K562 (cell line): ENCODE results near the gene SOX30. TPM values are rescaled to one million over a fixed set of nuclear protein-coding genes. Genes with fewer than 3 reads are reported as not detected.

Experiments used
- ATAC-seq: fragments of 200-7000 bp; cut with Tn5 transposase; 3 replicates; pipeline ENCODE4 v1.9.1; 2020; ENCODE audit warnings: moderate library complexity
- BruUV-seq: library from RNA; stranded (reverse); fragments of 400-500 nt; replicated peaks from 2 replicates; lab custom pipeline; 2021; lab: Mats Ljungman, UMichigan
- CTCF ChIA-PET: fragments of 300-600 bp; formaldehyde crosslinking; extraction: SDS; loops from one replicate; lab custom pipeline; 2021; ENCODE audit warnings: low intra/inter-chr PET ratio; lab: Yijun Ruan, JAX
- POLR2A ChIA-PET: fragments of 300-600, 350-650 bp; sonication (Branson Sonifier 250); formaldehyde crosslinking; extraction: SDS; loops from one replicate; lab custom pipeline; 2021; ENCODE audit warnings: antibody characterized with exemption, inconsistent platforms; lab: Yijun Ruan, JAX
- DNase-seq, 4 experiments: peaks; one replicate each; pipeline versions ENCODE4 v3.0.0 to v3.0.0-alpha.2; 2011 to 2018; ENCODE audit warnings: low spot score in 3 of 4, mixed read lengths in 3 of 4; ENCODE audit errors: extremely low read depth in 1 of 4
- FAIRE-seq: peaks from 2 replicates; lab custom pipeline; 2011; peaks lifted over from hg19 to GRCh38; lab: Jason Lieb, UNC
- H2AFZ ChIP-seq: 2 replicates; pipeline ENCODE4 v1.6.0; 2011; ENCODE audit warnings: low read depth, low read length, control low read depth, inconsistent platforms
- H3K27ac ChIP-seq: fragments of 200-600 bp; 3 replicates; pipeline ENCODE4 v1.8.0; 2011; ENCODE audit warnings: low read depth, mild to moderate bottlenecking, control low read depth, inconsistent platforms, low read length, moderate library complexity, mixed read lengths; ENCODE audit errors: extremely low read depth
- H3K27me3 ChIP-seq, 2 experiments: fragments of 300-600 bp in 1 of 2; 2 replicates in 1 of 2; 3 replicates in 1 of 2; pipeline versions ENCODE4 v1.6.0 to v1.8.0; 2011; ENCODE audit warnings: inconsistent platforms in 2 of 2, low read length in 2 of 2, mild to moderate bottlenecking in 1 of 2, mixed read lengths in 1 of 2, moderate library complexity in 1 of 2; ENCODE audit not compliant: control insufficient read depth in 2 of 2, insufficient read depth in 2 of 2
- H3K36me3 ChIP-seq: fragments of 300-600 bp; 3 replicates; pipeline ENCODE4 v1.8.0; 2011; ENCODE audit warnings: mild to moderate bottlenecking, low read length, inconsistent platforms; ENCODE audit not compliant: control insufficient read depth, insufficient read depth
- H3K4me1 ChIP-seq, 2 experiments: fragments of 200-600 bp in 1 of 2; replicated peaks in 1 of 2; 2 replicates in 1 of 2; 3 replicates in 1 of 2; pipeline versions ENCODE4 v1.5.1 to v1.8.0; 2011; ENCODE audit warnings: inconsistent platforms in 2 of 2, low read length in 2 of 2, mild to moderate bottlenecking in 1 of 2, mixed read lengths in 1 of 2, moderate library complexity in 1 of 2; ENCODE audit not compliant: control insufficient read depth in 2 of 2, insufficient read depth in 2 of 2
- H3K4me2 ChIP-seq: 2 replicates; pipeline ENCODE4 v1.6.1; 2011; ENCODE audit warnings: low read length, control low read depth, inconsistent platforms, mixed read lengths; ENCODE audit not compliant: insufficient read depth
- H3K4me3 ChIP-seq: fragments of 200-600 bp; sonication (generic), shearing (Covaris generic); 2 replicates; pipeline ENCODE4 v1.5.1; 2016; ENCODE audit warnings: control low read depth, inconsistent platforms
- H3K79me2 ChIP-seq: fragments of 200-600 bp; 3 replicates; pipeline ENCODE4 v1.8.0; 2011; ENCODE audit warnings: low read length, inconsistent platforms; ENCODE audit not compliant: control insufficient read depth, insufficient read depth
- H3K9ac ChIP-seq, 2 experiments: 2 replicates each; pipeline versions ENCODE4 v1.6.0 to v1.6.1; 2011; ENCODE audit warnings: low read depth in 2 of 2, low read length in 2 of 2, control low read depth in 1 of 2, inconsistent platforms in 1 of 2, mild to moderate bottlenecking in 1 of 2, mixed read lengths in 1 of 2; ENCODE audit not compliant: insufficient read depth in 1 of 2
- H3K9me1 ChIP-seq: one replicate; pipeline ENCODE4 v1.6.0; 2011; ENCODE audit warnings: inconsistent platforms, mild to moderate bottlenecking, low read length, moderate library complexity; ENCODE audit not compliant: control insufficient read depth, insufficient read depth
- H3K9me3 ChIP-seq: replicated peaks from 2 replicates; pipeline ENCODE4 v1.5.1; 2011; ENCODE audit warnings: low read depth, low read length, inconsistent platforms; ENCODE audit not compliant: control insufficient read depth, insufficient read depth
- H4K20me1 ChIP-seq: replicated peaks from 2 replicates; pipeline ENCODE4 v1.6.1; 2011; ENCODE audit warnings: low read length, inconsistent platforms, mixed read lengths; ENCODE audit not compliant: control insufficient read depth, insufficient read depth
- BCL6 ChIP-seq: fragments of 250-450 bp; sonication (Bioruptor Pico); IDR thresholded peaks from 2 replicates; pipeline ENCODE4 v1.4.0; 2020
- CREM ChIP-seq: IDR thresholded peaks from 2 replicates; pipeline ENCODE4 v1.6.1; 2014; ENCODE audit warnings: antibody characterized with exemption, low read depth
- EP300 ChIP-seq: IDR thresholded peaks from 2 replicates; pipeline ENCODE4 v1.6.1; 2012; ENCODE audit warnings: low read length, improper control_type of control experiment
- GABPA ChIP-seq: fragments of 200-800 bp; sonication (Bioruptor generic); conservative IDR thresholded peaks from 2 replicates; pipeline ENCODE4 v1.6.1; 2016; ENCODE audit warnings: low read depth, missing genetic modification characterization, missing compliant biosample characterization
- MEF2A ChIP-seq: IDR thresholded peaks from 2 replicates; pipeline ENCODE4 v1.6.1; 2011; ENCODE audit warnings: low read depth, mild to moderate bottlenecking, low read length, moderate library complexity; ENCODE audit not compliant: control insufficient read depth
- NFE2 ChIP-seq: IDR thresholded peaks from 2 replicates; pipeline ENCODE4 v1.6.1; 2014; ENCODE audit warnings: antibody characterized with exemption, low read depth
- TCFL5 ChIP-seq: fragments of 250-450 bp; sonication (Bioruptor Pico); conservative IDR thresholded peaks from 2 replicates; pipeline ENCODE4 v1.6.1; 2021; ENCODE audit warnings: mild to moderate bottlenecking, moderate library complexity, matching md5 sums
- TRIM28 ChIP-seq: fragments of 450-650 bp; IDR thresholded peaks from 2 replicates; pipeline ENCODE4 v1.6.1; 2017
- WGBS: fragments of 100-300 bp; shearing (Covaris generic); methylation state at CpG from one replicate; pipeline ENCODE4 v1.1.6; 2016; ENCODE audit warnings: low coverage, mixed read lengths; ENCODE audit not compliant: insufficient coverage; ENCODE audit errors: missing lambda C conversion rate; 5-methylcytosine and 5-hydroxymethylcytosine counted together
- in situ Hi-C: fragments of 300-500 bp; cut with MboI; formaldehyde crosslinking; loops from 4 replicates; pipeline ENCODE4 v1.15.0; 2018; ENCODE audit warnings: inconsistent platforms, mixed read lengths
- intact Hi-C: fragments of 100-400 bp; cut with micrococcal nuclease; formaldehyde crosslinking; loops from 2 replicates; pipeline ENCODE4 v1.14.2; 2022
- polyA plus RNA-seq, 8 experiments: library from polyadenylated mRNA; depleted of rRNA in 4 of 8; stranded (reverse) in 5 of 8; unstranded in 3 of 8; fragments of >200 nt; fragmentation: Nextera tagmentation in 2 of 8; fragmentation: Illumina TruSeq in 1 of 8; extraction: Ambion mirVana in 2 of 8; extraction: Trizol in 1 of 8; gene quantifications; 2 replicates each; pipeline versions ENCODE4 v1.2.1 to v1.2.3, GENCODE V29; 2011 to 2014; ENCODE audit warnings: inconsistent platforms in 1 of 8, missing spikeins in 1 of 8
- total RNA-seq, 7 experiments: library from RNA; depleted of rRNA in 6 of 7; stranded (reverse); fragments of >200 nt in 6 of 7; fragmentation: Illumina TruSeq in 2 of 7; extraction: Trizol in 2 of 7; gene quantifications; 2 replicates each; pipeline versions ENCODE4 v1.2.1 to v1.2.3, GENCODE V29; 2011 to 2021; ENCODE audit warnings: low replicate concordance in 1 of 7
- TF ChIP-seq, protein P1 (sequence below): fragments of 450-650 bp; IDR thresholded peaks from 2 replicates; pipeline ENCODE4 v1.6.1; 2016; ENCODE audit warnings: low read depth

The SOX30 gene
- total and polyA plus RNA-seq, 9 of the 15 experiments (the other 6 are each of a cell fraction or from before 2014, with no cell fraction given): not detected

GRCh38 chr5:157606046-157606445 is 46.2 kb downstream of the SOX30 start:
- Histone ChIP-seq H4K20me1 (no peaks in the 10 kb centered on the region), H3K4me3 (no peak overlapping the region), H2AFZ (no peak overlapping the region; the same call in 1 of the 2 replicates), H3K27ac (no peak overlapping the region), H3K9me3 (0 out of 2 replicates have a peak, but pooled peaks cover 2% of the 10 kb centered on the region), H3K4me2 (no peak overlapping the region), H3K79me2 (no peaks in the 10 kb centered on the region), H3K27me3 (no peaks in the 10 kb centered on the region), H3K36me3 (no peaks in the 10 kb centered on the region), H3K9me1 (no peaks in the 10 kb centered on the region), H3K4me1 (peaks cover 3% of the 10 kb centered on the region in 2 experiments; a peak in 4 of 5 replicates), H3K9ac (no peak overlapping the region)
- intact Hi-C loops (no loop called here), in situ Hi-C loops (no loop called here)
- BruUV-seq: no TSS peak
- FAIRE-seq (no peak), ATAC-seq (no peak), DNase-seq (no peak)
- ChIA-PET CTCF (no interaction called here), POLR2A (interaction anchor here (0.6 kb wide), 1 partner anchor 84 kb away, joined by 3 read pairs; no protein-coding TSS in a partner anchor)
- TF ChIP-seq TRIM28: no peak
- no peak for TF ChIP-seq CREM
- TF ChIP-seq, protein P1, sequence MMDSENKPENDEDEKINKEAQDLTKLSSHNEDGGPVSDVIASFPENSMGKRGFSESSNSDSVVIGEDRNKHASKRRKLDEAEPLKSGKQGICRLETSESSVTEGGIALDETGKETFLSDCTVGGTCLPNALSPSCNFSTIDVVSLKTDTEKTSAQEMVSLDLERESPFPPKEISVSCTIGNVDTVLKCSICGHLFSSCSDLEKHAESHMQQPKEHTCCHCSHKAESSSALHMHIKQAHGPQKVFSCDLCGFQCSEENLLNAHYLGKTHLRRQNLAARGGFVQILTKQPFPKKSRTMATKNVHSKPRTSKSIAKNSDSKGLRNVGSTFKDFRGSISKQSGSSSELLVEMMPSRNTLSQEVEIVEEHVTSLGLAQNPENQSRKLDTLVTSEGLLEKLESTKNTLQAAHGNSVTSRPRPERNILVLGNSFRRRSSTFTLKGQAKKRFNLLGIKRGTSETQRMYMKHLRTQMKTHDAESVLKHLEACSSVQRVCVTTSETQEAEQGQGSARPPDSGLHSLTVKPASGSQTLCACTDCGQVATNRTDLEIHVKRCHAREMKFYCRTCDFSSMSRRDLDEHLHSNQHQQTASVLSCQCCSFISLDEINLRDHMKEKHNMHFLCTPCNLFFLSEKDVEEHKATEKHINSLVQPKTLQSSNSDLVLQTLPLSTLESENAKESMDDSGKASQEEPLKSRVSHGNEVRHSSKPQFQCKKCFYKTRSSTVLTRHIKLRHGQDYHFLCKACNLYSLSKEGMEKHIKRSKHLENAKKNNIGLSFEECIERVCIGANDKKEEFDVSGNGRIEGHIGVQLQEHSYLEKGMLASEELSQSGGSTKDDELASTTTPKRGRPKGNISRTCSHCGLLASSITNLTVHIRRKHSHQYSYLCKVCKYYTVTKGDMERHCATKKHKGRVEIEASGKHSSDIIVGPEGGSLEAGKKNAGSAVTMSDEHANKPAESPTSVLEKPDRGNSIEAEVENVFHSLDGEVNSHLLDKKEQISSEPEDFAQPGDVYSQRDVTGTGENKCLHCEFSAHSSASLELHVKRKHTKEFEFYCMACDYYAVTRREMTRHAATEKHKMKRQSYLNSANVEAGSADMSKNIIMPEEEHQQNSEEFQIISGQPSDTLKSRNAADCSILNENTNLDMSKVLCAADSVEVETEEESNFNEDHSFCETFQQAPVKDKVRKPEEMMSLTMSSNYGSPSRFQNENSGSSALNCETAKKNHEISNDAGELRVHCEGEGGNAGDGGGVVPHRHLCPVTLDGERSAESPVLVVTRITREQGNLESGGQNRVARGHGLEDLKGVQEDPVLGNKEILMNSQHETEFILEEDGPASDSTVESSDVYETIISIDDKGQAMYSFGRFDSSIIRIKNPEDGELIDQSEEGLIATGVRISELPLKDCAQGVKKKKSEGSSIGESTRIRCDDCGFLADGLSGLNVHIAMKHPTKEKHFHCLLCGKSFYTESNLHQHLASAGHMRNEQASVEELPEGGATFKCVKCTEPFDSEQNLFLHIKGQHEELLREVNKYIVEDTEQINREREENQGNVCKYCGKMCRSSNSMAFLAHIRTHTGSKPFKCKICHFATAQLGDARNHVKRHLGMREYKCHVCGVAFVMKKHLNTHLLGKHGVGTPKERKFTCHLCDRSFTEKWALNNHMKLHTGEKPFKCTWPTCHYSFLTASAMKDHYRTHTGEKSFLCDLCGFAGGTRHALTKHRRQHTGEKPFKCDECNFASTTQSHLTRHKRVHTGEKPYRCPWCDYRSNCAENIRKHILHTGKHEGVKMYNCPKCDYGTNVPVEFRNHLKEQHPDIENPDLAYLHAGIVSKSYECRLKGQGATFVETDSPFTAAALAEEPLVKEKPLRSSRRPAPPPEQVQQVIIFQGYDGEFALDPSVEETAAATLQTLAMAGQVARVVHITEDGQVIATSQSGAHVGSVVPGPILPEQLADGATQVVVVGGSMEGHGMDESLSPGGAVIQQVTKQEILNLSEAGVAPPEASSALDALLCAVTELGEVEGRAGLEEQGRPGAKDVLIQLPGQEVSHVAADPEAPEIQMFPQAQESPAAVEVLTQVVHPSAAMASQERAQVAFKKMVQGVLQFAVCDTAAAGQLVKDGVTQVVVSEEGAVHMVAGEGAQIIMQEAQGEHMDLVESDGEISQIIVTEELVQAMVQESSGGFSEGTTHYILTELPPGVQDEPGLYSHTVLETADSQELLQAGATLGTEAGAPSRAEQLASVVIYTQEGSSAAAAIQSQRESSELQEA: no peak
- no peak for TF ChIP-seq MEF2A
- no peak for TF ChIP-seq EP300
- TF ChIP-seq GABPA: no peak
- no peak for TF ChIP-seq NFE2
- TF ChIP-seq TCFL5 (CRISPR knock-in tag): no peak
- no peak for TF ChIP-seq BCL6 (CRISPR knock-in tag)
- WGBS: 51% methylated on average over 2 of the region's 2 CpGs
